H1 (cell line): ENCODE data around the gene MCF2L. TPM values are rescaled to one million over a fixed set of nuclear protein-coding genes. Genes with fewer than 3 reads are reported as not detected.

ENCODE experiments used
- CTCF ChIA-PET: fragments of 300-600 bp; sonication (Branson Sonifier 250); formaldehyde crosslinking; loops from one replicate; lab custom pipeline; 2021; ENCODE audit not compliant: partially characterized antibody; lab: Charles Lee
- POLR2A ChIA-PET: fragments of 300-600 bp; sonication (Branson Sonifier 250); formaldehyde crosslinking; loops from one replicate; lab custom pipeline; 2021; ENCODE audit warnings: inconsistent platforms; ENCODE audit not compliant: partially characterized antibody; lab: Charles Lee
- DNase-seq, 2 experiments: peaks; one replicate each; pipeline versions ENCODE4 v3.0.0 to v3.0.0-alpha.2; 2010 to 2022; ENCODE audit warnings: low spot score in 2 of 2, low read depth in 1 of 2, mixed read lengths in 1 of 2
- FAIRE-seq: peaks from 2 replicates; lab custom pipeline; 2011; peaks lifted over from hg19 to GRCh38; lab: Jason Lieb, UNC
- H2AFZ ChIP-seq: 2 replicates; pipeline ENCODE4 v1.8.1; 2012; ENCODE audit warnings: low read length, inconsistent platforms
- H2AK5ac ChIP-seq: 2 replicates; pipeline ENCODE4 v1.6.1; 2013; ENCODE audit warnings: low read depth, low read length
- H2BK120ac ChIP-seq: replicated peaks from 2 replicates; pipeline ENCODE3; 2013; ENCODE audit warnings: low read depth, low read length, inconsistent platforms
- H2BK12ac ChIP-seq: 2 replicates; pipeline ENCODE4 v1.6.1; 2013; ENCODE audit warnings: low read depth, low read length
- H2BK15ac ChIP-seq: 2 replicates; pipeline ENCODE4 v1.6.1; 2013; ENCODE audit warnings: low read length
- H2BK20ac ChIP-seq: 2 replicates; pipeline ENCODE4 v1.6.1; 2013; ENCODE audit warnings: low read length
- H2BK5ac ChIP-seq: 2 replicates; pipeline ENCODE4 v1.6.1; 2013; ENCODE audit warnings: low read depth, low read length
- H3K14ac ChIP-seq: 2 replicates; pipeline ENCODE4 v1.6.1; 2013; ENCODE audit warnings: inconsistent platforms; ENCODE audit not compliant: insufficient read length
- H3K18ac ChIP-seq: 2 replicates; pipeline ENCODE4 v1.6.1; 2013; ENCODE audit warnings: low read length; ENCODE audit errors: extremely low read depth
- H3K23ac ChIP-seq: 2 replicates; pipeline ENCODE4 v1.6.1; 2013; ENCODE audit warnings: inconsistent platforms; ENCODE audit not compliant: insufficient read length
- H3K23me2 ChIP-seq: 2 replicates; pipeline ENCODE4 v1.6.1; 2013; ENCODE audit warnings: low read depth, low read length
- H3K27ac ChIP-seq: 2 replicates; pipeline ENCODE4 v1.6.1; 2011; ENCODE audit warnings: low read depth, low read length, inconsistent platforms
- H3K27me3 ChIP-seq, 4 experiments: replicated peaks in 1 of 4; 1 replicate in 1 of 4; 2 replicates in 3 of 4; pipeline versions ENCODE4 v1.6.1 to v1.8.1; 2011 to 2013; ENCODE audit warnings: low read length in 3 of 4, mild to moderate bottlenecking in 3 of 4, inconsistent platforms in 2 of 4, mixed read lengths in 2 of 4, moderate library complexity in 1 of 4; ENCODE audit not compliant: control insufficient read depth in 3 of 4, insufficient read depth in 3 of 4; ENCODE audit errors: extremely low read depth in 1 of 4
- H3K36me3 ChIP-seq, 4 experiments: 2 replicates each; pipeline versions ENCODE4 v1.6.1 to v1.8.1; 2011 to 2013; ENCODE audit warnings: mild to moderate bottlenecking in 4 of 4, low read length in 3 of 4, moderate library complexity in 2 of 4, control low read depth in 1 of 4, inconsistent platforms in 1 of 4; ENCODE audit not compliant: insufficient read depth in 4 of 4, control insufficient read depth in 2 of 4
- H3K4ac ChIP-seq: replicated peaks from 2 replicates; pipeline ENCODE3; 2013; ENCODE audit warnings: low read length, low read depth, mixed read lengths, inconsistent platforms; ENCODE audit not compliant: insufficient read length
- H3K4me1 ChIP-seq, 4 experiments: replicated peaks in 1 of 4; 1 replicate in 1 of 4; 2 replicates in 3 of 4; pipeline versions ENCODE4 v1.6.1 to v1.8.1; 2011 to 2013; ENCODE audit warnings: low read length in 3 of 4, inconsistent platforms in 2 of 4, mixed read lengths in 1 of 4; ENCODE audit not compliant: insufficient read depth in 4 of 4, control insufficient read depth in 3 of 4
- H3K4me2 ChIP-seq, 2 experiments: 2 replicates each; pipeline versions ENCODE4 v1.6.1 to v1.8.1; 2011 to 2013; ENCODE audit warnings: low read depth in 2 of 2, low read length in 2 of 2, control low read depth in 1 of 2, inconsistent platforms in 1 of 2, mild to moderate bottlenecking in 1 of 2; ENCODE audit not compliant: insufficient read depth in 1 of 2
- H3K4me3 ChIP-seq, 4 experiments: fragments of 200-600, 300-600 bp in 1 of 4; sonication (generic), shearing (Covaris generic), sonication (Bioruptor Twin) in 1 of 4; 2 replicates each; pipeline versions ENCODE4 v1.5.1 to v1.8.1; 2011 to 2016; ENCODE audit warnings: low read length in 4 of 4, low read depth in 3 of 4, control low read depth in 2 of 4, inconsistent platforms in 2 of 4, mild to moderate bottlenecking in 2 of 4, mixed read lengths in 1 of 4, moderate library complexity in 1 of 4; ENCODE audit not compliant: insufficient read depth in 2 of 4; ENCODE audit errors: extremely low read depth in 1 of 4
- H3K56ac ChIP-seq: replicated peaks from 2 replicates; pipeline ENCODE3; 2013; ENCODE audit warnings: low read depth, mild to moderate bottlenecking, mixed read lengths, low read length, inconsistent platforms; ENCODE audit not compliant: insufficient read length
- H3K79me1 ChIP-seq: 2 replicates; pipeline ENCODE4 v1.6.1; 2013; ENCODE audit warnings: low read depth, low read length, control low read depth
- H3K79me2 ChIP-seq, 2 experiments: 2 replicates each; pipeline versions ENCODE4 v1.6.1 to v1.8.1; 2012 to 2013; ENCODE audit warnings: low read length in 2 of 2, mild to moderate bottlenecking in 2 of 2, inconsistent platforms in 1 of 2; ENCODE audit not compliant: insufficient read depth in 2 of 2, control insufficient read depth in 1 of 2
- H3K9ac ChIP-seq, 4 experiments: replicated peaks in 1 of 4; 1 replicate in 1 of 4; 2 replicates in 3 of 4; pipeline versions ENCODE4 v1.6.1 to v1.8.1; 2011 to 2013; ENCODE audit warnings: low read depth in 3 of 4, low read length in 3 of 4, control low read depth in 2 of 4, mild to moderate bottlenecking in 2 of 4, moderate library complexity in 2 of 4, inconsistent platforms in 1 of 4; ENCODE audit errors: extremely low read depth in 1 of 4
- H3K9me3 ChIP-seq, 2 experiments: 2 replicates each; pipeline versions ENCODE4 v1.6.1 to v1.8.1; 2012 to 2013; ENCODE audit warnings: mild to moderate bottlenecking in 2 of 2, moderate library complexity in 2 of 2, control low read depth in 1 of 2, inconsistent platforms in 1 of 2, low read depth in 1 of 2, low read length in 1 of 2, mixed read lengths in 1 of 2; ENCODE audit not compliant: insufficient read depth in 2 of 2
- H4K20me1 ChIP-seq, 2 experiments: replicated peaks in 1 of 2; 2 replicates each; pipeline versions ENCODE3 to v1.8.1; 2011 to 2013; ENCODE audit warnings: inconsistent platforms in 2 of 2, low read length in 2 of 2, mild to moderate bottlenecking in 1 of 2; ENCODE audit not compliant: insufficient read depth in 2 of 2, control insufficient read depth in 1 of 2
- H4K5ac ChIP-seq: 2 replicates; pipeline ENCODE4 v1.6.1; 2013; ENCODE audit warnings: low read length, low read depth, mixed read lengths, inconsistent platforms; ENCODE audit not compliant: insufficient read length
- H4K8ac ChIP-seq: 2 replicates; pipeline ENCODE4 v1.8.0; 2013; ENCODE audit warnings: mild to moderate bottlenecking, moderate library complexity, low read length, inconsistent platforms; ENCODE audit not compliant: insufficient read depth; ENCODE audit errors: extremely low read depth
- H4K91ac ChIP-seq: replicated peaks from 2 replicates; pipeline ENCODE3; 2013; ENCODE audit warnings: low read length, mixed read lengths, inconsistent platforms; ENCODE audit not compliant: insufficient read length
- CTCF ChIP-seq, 3 experiments: IDR thresholded peaks; 1 replicate in 2 of 3; 2 replicates in 1 of 3; pipeline versions ENCODE4 v1.5.1 to v1.6.1; 2011; ENCODE audit warnings: low read length in 3 of 3, mild to moderate bottlenecking in 3 of 3, inconsistent platforms in 2 of 3, low read depth in 1 of 3, moderate library complexity in 1 of 3; ENCODE audit not compliant: insufficient read depth in 1 of 3; ENCODE audit errors: control extremely low read depth in 1 of 3
- POU5F1 ChIP-seq: IDR thresholded peaks from 2 replicates; pipeline ENCODE4 v1.6.1; 2011; ENCODE audit warnings: low read depth, mild to moderate bottlenecking, low read length, moderate library complexity
- RAD21 ChIP-seq, 2 experiments: IDR thresholded peaks in 1 of 2; conservative IDR thresholded peaks in 1 of 2; 2 replicates each; pipeline ENCODE4 v1.6.1; 2011; ENCODE audit warnings: low read depth in 2 of 2, low read length in 2 of 2, improper control_type of control experiment in 1 of 2, inconsistent platforms in 1 of 2, mild to moderate bottlenecking in 1 of 2, moderate library complexity in 1 of 2
- WGBS, 2 experiments: shearing (Covaris generic) in 1 of 2; methylation state at CpG; one replicate each; pipeline versions ENCODE4 v1.1.6 to v1.1.7; 2013 to 2015; ENCODE audit warnings: low lambda C conversion rate in 2 of 2, mixed read lengths in 2 of 2, inconsistent platforms in 1 of 2, low coverage in 1 of 2, missing lambda C conversion rate in 1 of 2; ENCODE audit not compliant: insufficient replicate concordance in 2 of 2, insufficient coverage in 1 of 2, insufficient read length in 1 of 2; ENCODE audit errors: extremely low coverage in 1 of 2, missing lambda C conversion rate in 1 of 2; 5-methylcytosine and 5-hydroxymethylcytosine counted together
- polyA plus RNA-seq, 7 experiments: library from polyadenylated mRNA; depleted of rRNA in 3 of 7; stranded (reverse) in 5 of 7; unstranded in 2 of 7; fragments of >200 nt in 5 of 7; fragments of 200-250 nt in 2 of 7; gene quantifications; 1 replicate in 5 of 7; 2 replicates in 1 of 7; 4 replicates in 1 of 7; pipeline versions ENCODE4 v1.2.1 to v1.2.3, GENCODE V29; 2011 to 2013; ENCODE audit warnings: missing spikeins in 2 of 7, mixed read lengths in 2 of 7
- total RNA-seq: library from RNA; stranded (reverse); fragmentation: NEBNext Ultra II Directional; extraction: Animal tissue kit (Norgen Biotek cat#: 25700); gene quantifications from 2 replicates; pipeline ENCODE4 v1.2.1, GENCODE V29; 2021

MCF2L gene
- total and polyA plus RNA-seq, 2 of the 8 experiments (the other 6 are each of a cell fraction or from before 2014, with no cell fraction given), result 10.1 to 24.4 TPM

- Histone ChIP-seq H3K23ac (no peak overlapping the region), H4K91ac (no peak overlapping the region), H3K4me2 (no peak overlapping the region), H3K23me2 (no peaks in the 10 kb centered on the region), H4K8ac (no peak overlapping the region; the same call in 1 of the 2 replicates), H3K79me2 (no peaks in the 10 kb centered on the region), H4K20me1 (no peaks in the 10 kb centered on the region), H2BK20ac (no peak overlapping the region), H2AFZ (no peak overlapping the region), H3K79me1 (no peaks in the 10 kb centered on the region), H2BK12ac (no peak overlapping the region), H3K4me3 (no peak overlapping the region), H3K36me3 (peaks cover 3 to 8% (median 4%) of the 10 kb centered on the region in 4 experiments; a peak in 4 of 8 replicates), H3K4ac (no peak overlapping the region), H3K56ac (no peak overlapping the region), H3K4me1 (no peaks in the 10 kb centered on the region), H2BK5ac (no peak overlapping the region), H3K9me3 (no peaks in the 10 kb centered on the region), H4K5ac (no peak overlapping the region), H2AK5ac (no peak overlapping the region), H2BK120ac (no peak overlapping the region), H3K27ac (no peak overlapping the region), H3K18ac (no peak overlapping the region), H3K9ac (no peak overlapping the region), H3K27me3 (no peaks in the 10 kb centered on the region), H2BK15ac (no peak overlapping the region), H3K14ac (no peak overlapping the region)
- WGBS, 2 experiments, result 93% methylated on average over 25 of the region's 25 CpGs; no CpG with 5 or more reads in 1 of the 2 experiments
- CTCF ChIA-PET, result interaction anchor here (1.0 to 4.2 kb wide), 17 partner anchors 10 to 228 kb away, joined by 3 to 20 read pairs (median 6); no protein-coding TSS in a partner anchor
- DNase-seq, result no peak
- no peak for FAIRE-seq
- POLR2A ChIA-PET, result no interaction called here
- TF ChIP-seq POU5F1 (no peak), CTCF (IDR thresholded peaks at IDR 0.05; ENCODE audit: control extremely low read depth in 1 of 3, insufficient read depth in 1 of 3, low read depth in 1 of 3, low read length in 3 of 3) (peak in 2 of 3 experiments; percentile 5 to 29; a peak in 1 of 4 replicates), RAD21 (IDR thresholded peaks at IDR 0.05 in 1 of 2, conservative IDR thresholded peaks at IDR 0.05 in 1 of 2; ENCODE audit: low read depth in 2 of 2, low read length in 2 of 2) (peak in 1 of 2 experiments; percentile 25; a peak in 1 of 4 replicates)
Observed at GRCh38 chr13:113084094-113084942, 115.3 kb downstream of the MCF2L start.
